CD1c-positive myeloid dendritic cell (primary cell): ENCODE measurements around the gene PCDHB5.
"Not testable (repeated sequence)": the region's sequence is repeated elsewhere in the genome, so short reads cannot be mapped to it uniquely, and the experiment has no call there.

ENCODE experiments used
- DNase-seq: peaks from one replicate; pipeline ENCODE4 v3.0.0-alpha.2; 2016; ENCODE audit errors: extremely low spot score

The PCDHB5 gene

DNA sequence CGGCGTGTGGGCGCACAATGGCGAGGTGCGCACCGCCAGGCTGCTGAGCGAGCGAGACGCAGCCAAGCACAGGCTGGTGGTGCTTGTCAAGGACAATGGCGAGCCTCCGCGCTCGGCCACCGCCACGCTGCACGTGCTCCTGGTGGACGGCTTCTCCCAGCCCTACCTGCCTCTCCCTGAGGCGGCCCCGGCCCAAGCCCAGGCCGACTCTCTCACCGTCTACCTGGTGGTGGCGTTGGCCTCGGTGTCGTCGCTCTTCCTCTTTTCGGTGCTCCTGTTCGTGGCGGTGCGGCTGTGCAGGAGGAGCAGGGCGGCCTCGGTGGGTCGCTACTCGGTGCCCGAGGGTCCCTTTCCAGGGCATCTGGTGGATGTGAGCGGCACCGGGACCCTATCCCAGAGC, 17.1 kb downstream of the PCDHB5 start:
- not testable (repeated sequence) for DNase-seq

DNA sequence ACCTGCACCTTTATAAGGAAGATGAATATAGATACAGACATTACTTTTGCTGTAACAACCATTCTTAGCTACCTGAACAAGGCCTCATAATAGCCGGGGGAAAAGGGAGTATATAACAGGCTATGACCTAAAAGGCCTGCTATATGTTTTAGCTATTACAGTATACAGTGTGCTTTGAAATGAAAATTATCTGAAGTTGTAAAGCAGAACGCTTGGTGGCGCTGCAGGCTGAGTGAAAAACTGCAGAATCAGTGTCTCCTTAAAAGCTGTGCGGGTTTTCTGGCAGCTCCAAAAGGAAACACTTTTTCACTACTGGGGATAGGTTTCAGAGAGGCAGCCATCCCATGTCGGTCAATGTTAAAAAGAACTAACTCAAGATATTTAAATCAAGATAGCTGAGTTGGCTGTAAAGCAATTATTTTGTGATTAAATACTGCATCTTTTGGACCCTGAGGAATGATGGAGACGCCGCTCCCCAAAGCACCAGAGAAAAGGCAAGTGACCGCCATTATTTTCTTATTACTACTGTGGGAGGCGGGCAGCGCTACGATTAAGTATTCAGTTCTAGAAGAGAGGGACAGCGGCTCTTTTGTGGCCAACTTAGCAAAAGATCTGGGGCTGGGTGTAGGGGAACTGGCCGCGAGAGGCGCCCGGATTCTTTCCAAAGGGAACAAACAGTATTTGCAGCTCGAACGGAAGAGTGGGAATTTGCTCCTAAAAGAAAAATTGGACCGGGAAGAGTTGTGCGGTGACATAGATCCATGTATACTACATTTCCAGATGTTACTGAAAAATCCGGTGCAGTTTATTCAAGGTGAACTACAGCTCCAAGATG, 20.8 kb downstream of the PCDHB5 start:
- no peak for DNase-seq

DNA sequence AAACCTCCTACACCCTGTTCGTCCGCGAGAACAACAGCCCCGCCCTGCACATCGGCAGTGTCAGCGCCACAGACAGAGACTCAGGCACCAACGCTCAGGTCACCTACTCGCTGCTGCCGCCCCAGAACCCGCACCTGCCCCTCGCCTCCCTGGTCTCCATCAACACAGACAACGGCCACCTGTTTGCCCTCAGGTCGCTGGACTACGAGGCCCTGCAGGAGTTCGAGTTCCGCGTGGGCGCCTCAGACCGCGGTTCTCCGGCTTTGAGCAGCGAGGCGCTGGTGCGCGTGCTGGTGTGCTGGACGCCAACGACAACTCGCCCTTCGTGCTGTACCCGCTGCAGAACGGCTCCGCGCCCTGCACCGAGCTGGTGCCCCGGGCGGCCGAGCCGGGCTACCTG, 22.4 kb downstream of the PCDHB5 start:
- DNase-seq: not testable (repeated sequence)

DNA sequence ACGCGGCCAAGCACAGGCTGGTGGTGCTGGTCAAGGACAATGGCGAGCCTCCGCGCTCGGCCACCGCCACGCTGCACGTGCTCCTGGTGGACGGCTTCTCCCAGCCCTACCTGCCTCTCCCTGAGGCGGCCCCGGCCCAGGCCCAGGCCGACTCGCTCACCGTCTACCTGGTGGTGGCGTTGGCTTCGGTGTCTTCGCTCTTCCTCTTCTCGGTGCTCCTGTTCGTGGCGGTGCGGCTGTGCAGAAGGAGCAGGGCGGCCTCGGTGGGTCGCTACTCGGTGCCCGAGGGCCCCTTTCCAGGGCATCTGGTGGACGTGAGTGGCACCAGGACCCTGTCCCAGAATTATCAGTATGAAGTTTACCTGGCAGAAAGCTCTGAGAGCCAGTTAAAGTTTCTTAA, 22.9 kb downstream of the PCDHB5 start:
- DNase-seq: not testable (repeated sequence)

DNA sequence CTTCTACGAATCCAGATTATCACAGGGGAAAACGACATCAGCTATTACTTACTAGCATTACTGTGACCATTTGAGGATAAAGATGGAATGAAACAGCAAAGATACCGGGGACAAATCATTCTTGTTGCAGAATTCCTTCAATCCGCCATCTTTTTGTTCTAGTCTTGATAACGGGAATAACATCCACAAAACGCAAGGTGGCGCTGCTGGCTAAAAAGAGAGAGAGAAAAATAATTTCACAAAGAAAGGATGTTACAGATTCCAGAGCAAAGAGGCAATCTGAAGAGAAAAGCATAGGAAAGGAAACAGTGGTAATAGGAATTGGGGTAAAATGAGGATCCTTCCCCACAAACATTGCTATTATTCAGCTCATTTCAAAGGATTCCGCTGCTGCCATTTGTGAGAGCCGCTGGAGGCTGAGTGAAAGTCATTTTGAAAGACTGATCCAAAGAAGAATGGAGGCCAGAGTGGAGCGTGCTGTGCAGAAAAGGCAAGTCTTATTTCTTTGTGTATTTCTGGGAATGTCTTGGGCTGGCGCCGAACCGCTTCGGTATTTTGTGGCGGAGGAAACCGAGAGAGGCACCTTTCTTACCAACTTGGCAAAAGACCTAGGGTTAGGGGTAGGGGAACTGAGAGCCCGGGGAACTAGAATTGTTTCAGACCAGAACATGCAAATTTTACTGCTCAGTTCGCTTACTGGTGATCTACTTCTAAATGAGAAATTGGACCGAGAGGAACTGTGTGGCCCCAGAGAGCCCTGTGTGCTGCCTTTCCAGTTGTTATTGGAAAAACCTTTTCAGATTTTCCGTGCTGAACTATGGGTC, 37.6 kb downstream of the PCDHB5 start, which contains the start of gene PCDHB7:
PCDHB7 (plus strand) TSS at position 264 of the 824 bp plus-strand sequence; CDS start at position 456, 192 bp downstream.
- DNase-seq: peak; percentile 5

DNA sequence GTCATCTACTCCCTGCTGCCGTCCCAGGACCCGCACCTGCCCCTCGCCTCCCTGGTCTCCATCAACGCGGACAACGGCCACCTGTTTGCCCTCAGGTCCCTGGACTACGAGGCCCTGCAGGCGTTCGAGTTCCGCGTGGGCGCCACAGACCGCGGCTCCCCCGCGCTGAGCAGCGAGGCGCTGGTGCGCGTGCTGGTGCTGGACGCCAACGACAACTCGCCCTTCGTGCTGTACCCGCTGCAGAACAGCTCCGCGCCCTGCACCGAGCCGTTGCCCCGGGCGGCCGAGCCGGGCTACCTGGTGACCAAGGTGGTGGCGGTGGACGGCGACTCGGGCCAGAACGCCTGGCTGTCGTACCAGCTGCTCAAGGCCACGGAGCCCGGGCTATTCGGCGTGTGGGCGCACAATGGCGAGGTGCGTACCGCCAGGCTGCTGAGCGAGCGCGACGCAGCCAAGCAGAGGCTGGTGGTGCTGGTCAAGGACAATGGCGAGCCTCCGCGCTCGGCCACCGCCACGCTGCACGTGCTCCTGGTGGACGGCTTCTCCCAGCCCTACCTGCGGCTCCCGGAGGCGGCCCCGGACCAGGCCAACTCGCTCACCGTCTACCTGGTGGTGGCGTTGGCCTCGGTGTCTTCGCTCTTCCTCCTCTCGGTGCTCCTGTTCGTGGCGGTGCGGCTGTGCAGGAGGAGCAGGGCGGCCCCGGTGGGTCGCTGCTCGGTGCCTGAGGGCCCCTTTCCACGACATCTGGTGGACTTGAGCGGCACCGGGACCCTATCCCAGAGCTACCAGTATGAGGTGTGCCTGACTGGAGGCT, 39.5 kb downstream of the PCDHB5 start:
- DNase-seq: not testable (repeated sequence)

DNA sequence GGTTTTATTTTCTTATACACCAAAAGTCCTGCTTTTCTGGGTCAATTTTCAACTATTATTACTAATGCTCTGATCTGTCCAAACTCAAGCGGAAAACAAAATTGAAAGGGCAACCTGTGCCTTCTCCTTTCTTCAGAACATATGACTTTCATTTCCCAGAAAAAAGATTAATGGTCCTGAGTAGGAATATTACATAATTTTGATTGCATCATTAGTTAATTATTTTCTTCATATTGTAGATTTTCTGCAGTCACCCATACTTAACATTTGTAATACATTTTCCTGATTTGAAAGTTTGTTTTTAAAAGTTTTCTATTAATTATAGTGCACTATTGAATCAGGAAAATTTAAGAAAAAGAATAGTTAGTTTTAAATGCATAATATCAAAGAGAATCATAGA, 40.9 kb downstream of the PCDHB5 start:
- DNase-seq: no peak

DNA sequence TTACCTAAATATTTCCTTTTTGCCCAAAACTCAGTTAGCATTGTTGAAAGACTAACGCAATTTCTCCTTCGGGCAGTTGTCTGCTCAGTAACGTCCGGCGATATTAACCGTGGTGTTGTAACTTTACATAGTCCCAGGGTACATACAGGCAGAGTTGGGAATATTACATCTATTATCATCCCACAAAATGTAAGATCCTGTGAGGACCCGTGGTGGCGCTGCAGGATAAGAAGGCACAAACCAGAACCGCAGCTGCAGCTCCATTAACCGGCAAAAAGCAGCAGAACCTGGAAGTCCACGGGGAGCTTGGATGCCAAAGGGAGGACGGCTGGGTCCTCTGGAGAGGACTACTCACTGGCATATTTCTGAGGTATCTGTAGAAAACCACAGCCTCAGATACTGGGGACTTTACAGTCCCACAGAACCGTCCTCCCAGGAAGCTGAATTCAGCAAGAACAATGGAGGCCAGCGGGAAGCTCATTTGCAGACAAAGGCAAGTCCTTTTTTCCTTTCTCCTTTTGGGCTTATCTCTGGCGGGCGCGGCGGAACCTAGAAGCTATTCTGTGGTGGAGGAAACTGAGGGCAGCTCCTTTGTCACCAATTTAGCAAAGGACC, 42.7 kb downstream of the PCDHB5 start, which contains the start of gene PCDHB8:
PCDHB8 (plus strand) TSS at position 214 of the 615 bp plus-strand sequence; CDS start at position 459, 245 bp downstream.
- DNase-seq: not testable (repeated sequence)

DNA sequence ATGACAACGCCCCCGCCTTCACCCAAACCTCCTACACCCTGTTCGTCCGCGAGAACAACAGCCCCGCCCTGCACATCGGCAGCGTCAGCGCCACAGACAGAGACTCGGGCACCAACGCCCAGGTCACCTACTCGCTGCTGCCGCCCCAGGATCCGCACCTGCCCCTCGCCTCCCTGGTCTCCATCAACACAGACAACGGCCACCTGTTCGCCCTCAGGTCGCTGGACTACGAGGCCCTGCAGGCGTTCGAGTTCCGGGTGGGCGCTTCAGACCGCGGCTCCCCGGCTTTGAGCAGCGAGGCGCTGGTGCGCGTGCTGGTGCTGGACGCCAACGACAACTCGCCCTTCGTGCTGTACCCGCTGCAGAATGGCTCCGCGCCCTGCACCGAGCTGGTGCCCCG, 44.4 kb downstream of the PCDHB5 start:
- DNase-seq: not testable (repeated sequence)

DNA sequence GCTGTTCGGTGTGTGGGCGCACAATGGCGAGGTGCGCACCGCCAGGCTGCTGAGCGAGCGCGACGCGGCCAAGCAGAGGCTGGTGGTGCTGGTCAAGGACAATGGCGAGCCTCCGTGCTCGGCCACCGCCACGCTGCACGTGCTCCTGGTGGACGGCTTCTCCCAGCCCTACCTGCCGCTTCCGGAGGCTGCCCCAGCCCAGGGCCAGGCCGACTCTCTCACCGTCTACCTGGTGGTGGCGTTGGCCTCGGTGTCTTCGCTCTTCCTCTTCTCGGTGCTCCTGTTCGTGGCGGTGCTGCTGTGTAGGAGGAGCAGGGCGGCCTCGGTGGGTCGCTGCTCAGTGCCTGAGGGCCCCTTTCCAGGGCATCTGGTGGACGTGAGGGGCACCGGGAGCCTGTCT, 44.9 kb downstream of the PCDHB5 start:
- not testable (repeated sequence) for DNase-seq

DNA sequence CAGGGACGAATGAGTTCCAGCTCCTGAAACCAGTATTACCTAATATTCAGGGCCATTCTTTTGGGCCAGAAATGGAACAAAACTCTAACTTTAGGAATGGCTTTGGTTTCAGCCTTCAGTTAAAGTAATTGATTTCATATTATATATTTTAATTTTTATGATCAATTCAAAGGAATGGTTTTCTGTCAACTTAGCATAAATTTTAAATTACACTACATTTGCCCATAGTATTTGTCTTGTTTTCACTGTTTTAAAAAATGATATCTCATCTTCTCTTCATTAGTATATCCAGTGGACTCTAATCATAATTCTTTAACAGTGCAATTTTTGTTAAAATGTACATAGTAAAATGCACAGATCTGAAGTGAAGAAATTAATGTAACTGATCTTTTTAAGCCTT, 45.3 kb downstream of the PCDHB5 start:
- no peak for DNase-seq

DNA sequence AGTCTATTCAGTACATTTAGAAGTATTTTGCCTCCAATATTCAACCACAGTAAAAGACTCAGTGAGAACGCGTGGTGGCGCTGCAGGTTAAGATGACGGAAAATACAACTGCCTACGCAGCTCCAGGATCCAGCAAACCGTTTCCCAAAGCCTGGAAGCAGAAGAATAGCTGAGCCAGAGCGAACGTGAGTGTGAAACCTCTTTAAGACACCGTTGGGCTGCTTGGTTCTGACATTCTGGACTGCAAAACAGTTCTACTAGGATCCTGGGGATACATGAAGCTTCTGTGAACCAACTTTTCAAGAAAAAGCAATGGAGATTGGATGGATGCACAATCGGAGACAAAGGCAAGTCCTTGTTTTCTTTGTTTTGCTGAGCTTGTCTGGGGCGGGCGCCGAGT, 47.2 kb downstream of the PCDHB5 start, which contains the start of gene PCDHB16:
PCDHB16 (plus strand) TSS at position 140 of the 400 bp plus-strand sequence; CDS start at position 313, 173 bp downstream.
- no peak for DNase-seq

DNA sequence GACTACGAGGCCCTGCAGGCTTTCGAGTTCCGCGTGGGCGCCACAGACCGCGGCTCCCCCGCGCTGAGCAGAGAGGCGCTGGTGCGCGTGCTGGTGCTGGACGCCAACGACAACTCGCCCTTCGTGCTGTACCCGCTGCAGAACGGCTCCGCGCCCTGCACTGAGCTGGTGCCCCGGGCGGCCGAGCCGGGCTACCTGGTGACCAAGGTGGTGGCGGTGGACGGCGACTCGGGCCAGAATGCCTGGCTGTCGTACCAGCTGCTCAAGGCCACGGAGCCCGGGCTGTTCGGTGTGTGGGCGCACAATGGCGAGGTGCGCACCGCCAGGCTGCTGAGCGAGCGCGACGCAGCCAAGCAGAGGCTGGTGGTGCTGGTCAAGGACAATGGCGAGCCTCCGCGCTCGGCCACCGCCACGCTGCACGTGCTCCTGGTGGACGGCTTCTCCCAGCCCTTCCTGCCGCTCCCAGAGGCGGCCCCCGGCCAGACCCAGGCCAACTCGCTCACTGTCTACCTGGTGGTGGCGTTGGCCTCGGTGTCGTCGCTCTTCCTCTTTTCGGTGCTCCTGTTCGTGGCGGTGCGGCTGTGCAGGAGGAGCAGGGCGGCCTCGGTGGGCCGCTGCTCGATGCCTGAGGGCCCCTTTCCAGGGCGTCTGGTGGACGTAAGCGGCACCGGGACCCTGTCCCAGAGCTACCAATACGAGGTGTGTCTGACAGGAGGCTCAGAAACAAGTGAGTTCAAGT, 49.3 kb downstream of the PCDHB5 start:
- not testable (repeated sequence) for DNase-seq

DNA sequence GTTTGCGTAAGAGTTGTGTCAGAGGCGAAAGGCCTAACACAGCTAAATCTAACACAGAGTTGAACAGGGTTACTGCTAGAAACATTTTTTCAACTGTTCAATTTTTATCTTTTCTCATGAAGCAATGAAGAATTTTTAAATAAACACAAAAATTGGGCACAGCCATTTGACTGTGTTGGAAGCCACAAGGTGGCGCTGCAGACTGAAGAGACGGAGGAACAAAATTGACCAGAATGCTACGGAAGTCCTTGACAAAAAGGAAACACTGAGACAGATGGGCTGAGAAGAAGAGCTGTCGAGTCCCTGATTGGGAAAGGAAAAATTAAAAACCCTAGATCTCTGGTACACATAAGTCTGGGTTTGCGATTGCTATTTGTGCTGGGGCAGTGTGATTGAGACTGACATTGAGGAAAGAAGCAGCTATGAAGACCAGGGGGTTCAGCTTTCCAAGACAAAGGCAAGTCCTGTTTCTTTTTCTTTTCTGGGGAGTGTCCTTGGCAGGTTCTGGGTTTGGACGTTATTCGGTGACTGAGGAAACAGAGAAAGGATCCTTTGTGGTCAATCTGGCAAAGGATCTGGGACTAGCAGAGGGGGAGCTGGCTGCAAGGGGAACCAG, 52.0 kb downstream of the PCDHB5 start, which contains the start of gene PCDHB9:
PCDHB9 (plus strand) TSS at position 265 of the 616 bp plus-strand sequence; CDS start at position 423, 158 bp downstream.
- peak; percentile 16 for DNase-seq
